Measurements from ENCODE around the gene NR2C2.

GRCh38 chr3:14941871-14942270 lies 5.5 kb upstream of the NR2C2 start:
- TF ChIP-seq CHD1 (IDR thresholded peaks at IDR 0.05; ENCODE audit: low read length) = no peak
- TF ChIP-seq RB1 (IDR thresholded peaks at IDR 0.05; ENCODE audit: low read depth) = no peak
- TF ChIP-seq NFIC (IDR thresholded peaks at IDR 0.05) = no peak
- no peak for TF ChIP-seq EP300 (IDR thresholded peaks at IDR 0.05; ENCODE audit: low read length)
- TF ChIP-seq SAFB2 (IDR thresholded peaks at IDR 0.05; ENCODE audit: borderline replicate concordance, low read depth, low read length, severe bottlenecking) = no peak
- TF ChIP-seq FOXM1 (IDR thresholded peaks at IDR 0.05; ENCODE audit: low read depth) = no peak
- TF ChIP-seq FOXM1 (CRISPR knock-in tag; IDR thresholded peaks at IDR 0.05; ENCODE audit: low read depth) = no peak
- no peak for TF ChIP-seq ZNF239 (CRISPR knock-in tag; IDR thresholded peaks at IDR 0.05)
- no peak for TF ChIP-seq TCF7 (IDR thresholded peaks at IDR 0.05; ENCODE audit: borderline replicate concordance)
- TF ChIP-seq KDM1A (IDR thresholded peaks at IDR 0.05) = no peak
- no peak for TF ChIP-seq PREB (CRISPR knock-in tag; IDR thresholded peaks at IDR 0.05)
- TF ChIP-seq ZFPM2 (CRISPR knock-in tag; IDR thresholded peaks at IDR 0.05) = no peak
- TF ChIP-seq CTCF (IDR thresholded peaks at IDR 0.05 in 2 of 3, conservative IDR thresholded peaks at IDR 0.05 in 1 of 3; ENCODE audit: insufficient read depth in 2 of 3, low read depth in 1 of 3, low read length in 3 of 3) = no peak
- TF ChIP-seq USF1 (CRISPR knock-in tag; IDR thresholded peaks at IDR 0.05) = no peak
- TF ChIP-seq RAD51 (IDR thresholded peaks at IDR 0.05; ENCODE audit: borderline replicate concordance, low read depth) = no peak
